ENCODE measurements around the gene COMT.
A peak's percentile ranks its signal among the peaks of the same experiment; 100 is the strongest.

The COMT gene

GRCh38 chr22:19979712-19980493 is 38.3 kb downstream of the COMT start:
- POLR2A ChIA-PET: no interaction called here

GRCh38 chr22:19980766-19981165 is 39.2 kb downstream of the COMT start:
- CTCF ChIA-PET: no interaction called here
- Histone ChIP-seq H3K9me3 (ENCODE audit: control insufficient read depth, insufficient read depth, low read depth, low read length) (no peaks in the 10 kb centered on the region), H3K36me3 (ENCODE audit: control insufficient read depth in 2 of 2, insufficient read depth in 1 of 2, low read length in 2 of 2) (peaks cover 0 to 51% of the 10 kb centered on the region in 2 experiments; a peak in 1 of 3 replicates), H3K27ac (ENCODE audit: extremely low read depth, low read depth, low read length) (no peak overlapping the region), H3K4me3 (ENCODE audit: low read depth, low read length) (no peak overlapping the region), H3K4me1 (ENCODE audit: control insufficient read depth, insufficient read depth, low read length) (peaks cover 14% of the 10 kb centered on the region)
- POLR2A ChIA-PET: no interaction called here
- TF ChIP-seq ZNF830 (tag by site-specific recombination; IDR thresholded peaks at IDR 0.05; ENCODE audit: low read depth) (no peak), ZNF785 (tag by site-specific recombination; IDR thresholded peaks at IDR 0.05) (no peak), ZNF707 (tag by site-specific recombination; IDR thresholded peaks at IDR 0.05) (no peak)

More at GRCh38 chr22:19979712-19980493, 38.3 kb downstream of the COMT start:
- Histone ChIP-seq H3K4me1 (ENCODE audit: control insufficient read depth, insufficient read depth, low read length) (peaks cover 14% of the 10 kb centered on the region), H3K27ac (ENCODE audit: extremely low read depth, low read depth, low read length) (no peak overlapping the region), H3K9me3 (ENCODE audit: control insufficient read depth, insufficient read depth, low read depth, low read length) (no peaks in the 10 kb centered on the region), H3K4me3 (ENCODE audit: low read depth, low read length) (no peak overlapping the region), H3K36me3 (ENCODE audit: control insufficient read depth in 2 of 2, insufficient read depth in 1 of 2, low read length in 2 of 2) (peaks cover 0 to 51% of the 10 kb centered on the region in 2 experiments; a peak in 1 of 3 replicates)
- TF ChIP-seq ZNF324 (tag by site-specific recombination; IDR thresholded peaks at IDR 0.05) (no peak), KLF9 (tag by site-specific recombination; IDR thresholded peaks at IDR 0.05; ENCODE audit: low read depth) (no peak), MZF1 (tag by site-specific recombination; IDR thresholded peaks at IDR 0.05; ENCODE audit: borderline replicate concordance) (no peak), ZFHX2 (tag by site-specific recombination; conservative IDR thresholded peaks at IDR 0.05) (no peak), BCL6B (tag by site-specific recombination; IDR thresholded peaks at IDR 0.05) (no peak), ZNF561 (tag by site-specific recombination; IDR thresholded peaks at IDR 0.05; ENCODE audit: borderline replicate concordance) (no peak), ZNF48 (tag by site-specific recombination; IDR thresholded peaks at IDR 0.05) (no peak), ZNF23 (tag by site-specific recombination; IDR thresholded peaks at IDR 0.05; ENCODE audit: borderline replicate concordance) (no peak), TCF7L2 (IDR thresholded peaks at IDR 0.05; ENCODE audit: borderline replicate concordance, low read depth, low read length) (no peak), ZSCAN16 (tag by site-specific recombination; IDR thresholded peaks at IDR 0.05) (no peak), ZNF140 (tag by site-specific recombination; IDR thresholded peaks at IDR 0.05) (no peak), ZNF76 (tag by site-specific recombination; IDR thresholded peaks at IDR 0.05; ENCODE audit: borderline replicate concordance, low read depth) (no peak), ZNF132 (tag by site-specific recombination; IDR thresholded peaks at IDR 0.05; ENCODE audit: borderline replicate concordance) (no peak)
- CTCF ChIA-PET: no interaction called here

GRCh38 chr22:19981171-19981960 is 39.8 kb downstream of the COMT start:
- TF ChIP-seq ZNF223 (tag by site-specific recombination; IDR thresholded peaks at IDR 0.05) (no peak), ZNF544 (tag by site-specific recombination; IDR thresholded peaks at IDR 0.05) (no peak), GLIS2 (tag by site-specific recombination; IDR thresholded peaks at IDR 0.05) (peak; percentile 44), PRDM4 (tag by site-specific recombination; IDR thresholded peaks at IDR 0.05) (0 out of 2 replicates have a peak, but pooled peaks have one; percentile 37), ZNF473 (tag by site-specific recombination; IDR thresholded peaks at IDR 0.05) (no peak), ZNF660 (tag by site-specific recombination; IDR thresholded peaks at IDR 0.05) (no peak), SP3 (tag by site-specific recombination; IDR thresholded peaks at IDR 0.05) (no peak)
- H3K27ac ChIP-seq (ENCODE audit: extremely low read depth, low read depth, low read length): no peak overlapping the region
- ChIA-PET POLR2A (no interaction called here), CTCF (interaction anchor here (1.3 kb wide), 1 partner anchor 33 kb away, joined by 4 read pairs; no protein-coding TSS in a partner anchor)
- peaks cover 14% of the 10 kb centered on the region for H3K4me1 ChIP-seq (ENCODE audit: control insufficient read depth, insufficient read depth, low read length)
- peaks cover 0 to 51% of the 10 kb centered on the region in 2 experiments; a peak in 1 of 3 replicates for H3K36me3 ChIP-seq (ENCODE audit: control insufficient read depth in 2 of 2, insufficient read depth in 1 of 2, low read length in 2 of 2)
- no peaks in the 10 kb centered on the region for H3K9me3 ChIP-seq (ENCODE audit: control insufficient read depth, insufficient read depth, low read depth, low read length)
- no peak overlapping the region for H3K4me3 ChIP-seq (ENCODE audit: low read depth, low read length)
